HepG2 (cell line): Measurements from ENCODE around the gene TARS3. TPM values are rescaled to one million over a fixed set of nuclear protein-coding genes. Genes with fewer than 3 reads are reported as not detected.

Experiments used
- ATAC-seq: fragments of 200-7000 bp; cut with Tn5 transposase; 3 replicates; pipeline ENCODE4 v1.9.1; 2020; ENCODE audit warnings: mild to moderate bottlenecking, moderate library complexity
- BruUV-seq: library from RNA; stranded (reverse); fragments of 400-500 nt; replicated peaks from 2 replicates; lab custom pipeline; 2021; lab: Mats Ljungman, UMichigan
- CTCF ChIA-PET: fragments of 300-600 bp; formaldehyde crosslinking; extraction: SDS; loops from one replicate; lab custom pipeline; 2021; ENCODE audit warnings: low total read pairs, inconsistent platforms, low intra/inter-chr PET ratio; lab: Yijun Ruan, JAX
- POLR2A ChIA-PET: fragments of 350-600 bp; sonication (Branson Sonifier 250); formaldehyde crosslinking; loops from one replicate; lab custom pipeline; 2020; ENCODE audit warnings: antibody characterized with exemption, inconsistent platforms; lab: Yijun Ruan, JAX
- DNase-seq: peaks from one replicate; pipeline ENCODE4 v3.0.0-alpha.2; 2015; ENCODE audit warnings: low spot score
- FAIRE-seq: peaks from 3 replicates; lab custom pipeline; 2011; peaks lifted over from hg19 to GRCh38; lab: Jason Lieb, UNC
- H2AFZ ChIP-seq: one replicate; pipeline ENCODE4 v1.6.1; 2011; ENCODE audit warnings: low read length, inconsistent platforms
- H3K27ac ChIP-seq: fragments of 300-600 bp; 3 replicates; pipeline ENCODE4 v1.8.0; 2011; ENCODE audit warnings: mixed run types, mild to moderate bottlenecking, mixed read lengths, low read length, inconsistent platforms; ENCODE audit not compliant: insufficient read depth; ENCODE audit errors: extremely low read length
- H3K27me3 ChIP-seq, 2 experiments: fragments of 200-600 bp in 1 of 2; 2 replicates in 1 of 2; 3 replicates in 1 of 2; pipeline versions ENCODE4 v1.6.0 to v1.8.0; 2011; ENCODE audit warnings: low read length in 2 of 2, mild to moderate bottlenecking in 2 of 2, moderate library complexity in 2 of 2, inconsistent platforms in 1 of 2; ENCODE audit not compliant: insufficient read depth in 2 of 2, control insufficient read depth in 1 of 2
- H3K36me3 ChIP-seq, 2 experiments: fragments of 200-600 bp in 1 of 2; replicated peaks in 1 of 2; 2 replicates in 1 of 2; 3 replicates in 1 of 2; pipeline versions ENCODE4 v1.5.1 to v1.8.0; 2011; ENCODE audit warnings: low read length in 2 of 2, inconsistent platforms in 1 of 2; ENCODE audit not compliant: insufficient read depth in 2 of 2, control insufficient read depth in 1 of 2
- H3K4me1 ChIP-seq: 2 replicates; pipeline ENCODE4 v1.5.1; 2012; ENCODE audit warnings: low read length, inconsistent platforms; ENCODE audit not compliant: insufficient read depth
- H3K4me2 ChIP-seq: 2 replicates; pipeline ENCODE4 v1.6.0; 2011; ENCODE audit warnings: low read depth, low read length, inconsistent platforms
- H3K4me3 ChIP-seq, 3 experiments: fragments of 200-600 bp in 1 of 3; sonication (generic), shearing (Covaris generic) in 1 of 3; replicated peaks in 1 of 3; 2 replicates each; pipeline ENCODE4 v1.5.1; 2011 to 2016; ENCODE audit warnings: low read length in 3 of 3, inconsistent platforms in 2 of 3, low read depth in 2 of 3, mild to moderate bottlenecking in 2 of 3, control low read depth in 1 of 3, mixed read lengths in 1 of 3; ENCODE audit not compliant: insufficient read depth in 1 of 3
- H3K79me2 ChIP-seq: one replicate; pipeline ENCODE4 v1.6.1; 2011; ENCODE audit warnings: low read length, inconsistent platforms; ENCODE audit not compliant: insufficient read depth
- H3K9ac ChIP-seq: 2 replicates; pipeline ENCODE4 v1.6.0; 2011; ENCODE audit warnings: mild to moderate bottlenecking, low read depth, low read length, inconsistent platforms; ENCODE audit not compliant: insufficient read depth
- H3K9me3 ChIP-seq: 2 replicates; pipeline ENCODE4 v1.5.1; 2012; ENCODE audit warnings: mild to moderate bottlenecking, low read length
- H4K20me1 ChIP-seq: 2 replicates; pipeline ENCODE4 v1.6.0; 2011; ENCODE audit warnings: inconsistent platforms, mild to moderate bottlenecking, low read length, moderate library complexity; ENCODE audit not compliant: insufficient read depth
- FOXM1 ChIP-seq: sonication (generic); formaldehyde crosslinking; IDR thresholded peaks from 2 replicates; pipeline ENCODE4 v1.5.0; 2020; ENCODE audit warnings: missing genetic modification reagents
- GPN1 ChIP-seq: sonication (generic); formaldehyde crosslinking; IDR thresholded peaks from 2 replicates; pipeline ENCODE4 v1.5.1; 2020; ENCODE audit warnings: missing genetic modification reagents, borderline replicate concordance
- RARG ChIP-seq: sonication (generic); formaldehyde crosslinking; IDR thresholded peaks from 2 replicates; pipeline ENCODE4 v1.4.0; 2020; ENCODE audit warnings: low read depth, mild to moderate bottlenecking, missing genetic modification reagents
- RXRB ChIP-seq: IDR thresholded peaks from 2 replicates; pipeline ENCODE4 v1.6.1; 2016; ENCODE audit warnings: borderline replicate concordance, missing genetic modification reagents, missing compliant biosample characterization
- WGBS: methylation state at CpG from one replicate; pipeline ENCODE4 v1.1.6; 2017; ENCODE audit warnings: low lambda C conversion rate; 5-methylcytosine and 5-hydroxymethylcytosine counted together
- in situ Hi-C: cut with HindIII; loops from 2 replicates; pipeline ENCODE4 v1.10.0; 2017; ENCODE audit warnings: low pct_unique_long_range_greater_than_20kb; ENCODE audit not compliant: extremely low pct_ligation_motif_present
- intact Hi-C: fragments of 100-400 bp; cut with micrococcal nuclease; formaldehyde crosslinking; loops from one replicate; pipeline ENCODE4 v1.10.0; 2022; ENCODE audit not compliant: unreplicated experiment
- polyA plus RNA-seq, 8 experiments: library from polyadenylated mRNA; depleted of rRNA in 3 of 8; stranded (reverse) in 7 of 8; unstranded in 1 of 8; fragments of >200 nt; fragmentation: Illumina TruSeq in 4 of 8; extraction: Trizol in 4 of 8; gene quantifications; 2 replicates each; pipeline versions ENCODE4 v1.2.1 to v1.2.3, GENCODE V29; 2011 to 2016; ENCODE audit warnings: low read depth in 4 of 8, missing spikeins in 1 of 8, mixed read lengths in 1 of 8; ENCODE audit not compliant: insufficient read depth in 1 of 8
- total RNA-seq, 5 experiments: library from RNA; depleted of rRNA; stranded (reverse); fragments of >200 nt; fragmentation: Illumina TruSeq; extraction: Trizol; gene quantifications; 2 replicates each; pipeline ENCODE4 v1.2.3, GENCODE V29; 2016; ENCODE audit warnings: low read depth in 1 of 5
- TF ChIP-seq, protein P1 (sequence below): sonication (generic); formaldehyde crosslinking; conservative IDR thresholded peaks from 2 replicates; pipeline ENCODE4 v1.8.0; 2022; ENCODE audit warnings: missing genetic modification reagents
- TF ChIP-seq, protein P2 (sequence below): sonication (generic); formaldehyde crosslinking; conservative IDR thresholded peaks from 2 replicates; pipeline ENCODE4 v1.4.0; 2020; ENCODE audit warnings: missing genetic modification reagents

Gene TARS3
- total and polyA plus RNA-seq, 2 of the 13 experiments (the other 11 are each of a cell fraction or from before 2014, with no cell fraction given), result 4.1 to 11.7 TPM

DNA sequence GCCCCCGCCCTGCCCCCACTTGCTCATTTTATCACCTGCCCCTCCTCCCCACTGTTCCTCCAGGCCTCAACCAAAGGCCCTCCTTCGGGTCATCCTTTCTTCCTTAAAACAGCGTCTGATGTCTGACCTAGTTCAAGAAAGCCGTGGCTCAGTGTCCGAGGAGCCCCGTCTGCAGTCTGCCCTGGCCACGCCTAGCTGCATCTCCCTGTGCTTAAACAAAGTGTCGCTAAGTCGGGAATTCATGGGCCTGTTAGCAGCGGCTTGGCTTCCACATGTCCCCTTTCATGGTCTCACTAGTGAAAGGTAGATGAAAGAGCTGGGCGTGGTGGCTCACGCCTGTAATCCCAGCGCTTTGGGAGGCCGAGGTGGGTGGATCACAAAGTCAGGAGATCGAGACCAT, 113.3 kb downstream of the TARS3 start:
- no peak overlapping the region for H3K27ac ChIP-seq
- no peaks in the 10 kb centered on the region; a peak in 1 of 5 replicates for H3K36me3 ChIP-seq
- no peaks in the 10 kb centered on the region for H4K20me1 ChIP-seq
- CTCF ChIA-PET, result no interaction called here
- TF ChIP-seq GPN1 (CRISPR knock-in tag) (no peak), RXRB (CRISPR knock-in tag) (no peak), FOXM1 (CRISPR knock-in tag) (no peak), RARG (CRISPR knock-in tag) (no peak)
- TF ChIP-seq, protein P1, sequence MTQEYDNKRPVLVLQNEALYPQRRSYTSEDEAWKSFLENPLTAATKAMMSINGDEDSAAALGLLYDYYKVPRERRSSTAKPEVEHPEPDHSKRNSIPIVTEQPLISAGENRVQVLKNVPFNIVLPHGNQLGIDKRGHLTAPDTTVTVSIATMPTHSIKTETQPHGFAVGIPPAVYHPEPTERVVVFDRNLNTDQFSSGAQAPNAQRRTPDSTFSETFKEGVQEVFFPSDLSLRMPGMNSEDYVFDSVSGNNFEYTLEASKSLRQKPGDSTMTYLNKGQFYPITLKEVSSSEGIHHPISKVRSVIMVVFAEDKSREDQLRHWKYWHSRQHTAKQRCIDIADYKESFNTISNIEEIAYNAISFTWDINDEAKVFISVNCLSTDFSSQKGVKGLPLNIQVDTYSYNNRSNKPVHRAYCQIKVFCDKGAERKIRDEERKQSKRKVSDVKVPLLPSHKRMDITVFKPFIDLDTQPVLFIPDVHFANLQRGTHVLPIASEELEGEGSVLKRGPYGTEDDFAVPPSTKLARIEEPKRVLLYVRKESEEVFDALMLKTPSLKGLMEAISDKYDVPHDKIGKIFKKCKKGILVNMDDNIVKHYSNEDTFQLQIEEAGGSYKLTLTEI (CRISPR knock-in tag), result no peak
- TF ChIP-seq, protein P2, sequence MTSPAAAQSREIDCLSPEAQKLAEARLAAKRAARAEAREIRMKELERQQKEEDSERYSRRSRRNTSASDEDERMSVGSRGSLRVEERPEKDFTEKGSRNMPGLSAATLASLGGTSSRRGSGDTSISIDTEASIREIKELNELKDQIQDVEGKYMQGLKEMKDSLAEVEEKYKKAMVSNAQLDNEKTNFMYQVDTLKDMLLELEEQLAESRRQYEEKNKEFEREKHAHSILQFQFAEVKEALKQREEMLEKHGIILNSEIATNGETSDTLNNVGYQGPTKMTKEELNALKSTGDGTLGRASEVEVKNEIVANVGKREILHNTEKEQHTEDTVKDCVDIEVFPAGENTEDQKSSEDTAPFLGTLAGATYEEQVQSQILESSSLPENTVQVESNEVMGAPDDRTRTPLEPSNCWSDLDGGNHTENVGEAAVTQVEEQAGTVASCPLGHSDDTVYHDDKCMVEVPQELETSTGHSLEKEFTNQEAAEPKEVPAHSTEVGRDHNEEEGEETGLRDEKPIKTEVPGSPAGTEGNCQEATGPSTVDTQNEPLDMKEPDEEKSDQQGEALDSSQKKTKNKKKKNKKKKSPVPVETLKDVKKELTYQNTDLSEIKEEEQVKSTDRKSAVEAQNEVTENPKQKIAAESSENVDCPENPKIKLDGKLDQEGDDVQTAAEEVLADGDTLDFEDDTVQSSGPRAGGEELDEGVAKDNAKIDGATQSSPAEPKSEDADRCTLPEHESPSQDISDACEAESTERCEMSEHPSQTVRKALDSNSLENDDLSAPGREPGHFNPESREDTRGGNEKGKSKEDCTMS, result no peak
- TF ChIP-seq, all 625 proteins: peak for 0
- Histone ChIP-seq H3K27me3 (no peaks in the 10 kb centered on the region), H3K79me2 (peaks cover 7% of the 10 kb centered on the region), H3K4me2 (no peak overlapping the region; the same call in 1 of the 2 replicates), H3K4me3 (no peak overlapping the region), H2AFZ (no peak overlapping the region), H3K9ac (no peak overlapping the region), H3K9me3 (no peaks in the 10 kb centered on the region), H3K4me1 (peaks cover 73% of the 10 kb centered on the region)
- intact Hi-C loops (no loop called here), in situ Hi-C loops (no loop called here)
- FAIRE-seq (no peak), DNase-seq (no peak), ATAC-seq (no peak)
- whole genome bisulfite sequencing, result 92% methylated on average over 15 of the region's 15 CpGs
- BruUV-seq, result no TSS peak
- POLR2A ChIA-PET, result no interaction called here
